NCI-H128 (cell line): Measurements from ENCODE around the gene BMPR1A.
"Not testable (repeated sequence)": the region's sequence is repeated elsewhere in the genome, so short reads cannot be mapped to it uniquely, and the experiment has no call there.

ENCODE experiments used
- DNase-seq: peaks from one replicate; lab custom pipeline; 2025; ENCODE audit not compliant: unreplicated experiment; lab: John Stamatoyannopoulos, UW

Gene BMPR1A

GRCh38 chr10:86936661-86937501 is 180.5 kb downstream of the BMPR1A start:
- DNase-seq, result no peak

GRCh38 chr10:86937502-86938154 is 181.2 kb downstream of the BMPR1A start:
- DNase-seq, result no peak

GRCh38 chr10:86938260-86938659 is 181.8 kb downstream of the BMPR1A start:
- no peak for DNase-seq

- not testable (repeated sequence) for DNase-seq
Measured at GRCh38 chr10:86940076-86940475, 183.7 kb downstream of the BMPR1A start.

GRCh38 chr10:86940677-86941076 is 184.3 kb downstream of the BMPR1A start:
- no peak for DNase-seq

GRCh38 chr10:86941426-86941825 is 185.0 kb downstream of the BMPR1A start:
- DNase-seq, result no peak

- no peak for DNase-seq
Measured at GRCh38 chr10:86941991-86942421, 185.6 kb downstream of the BMPR1A start.

- DNase-seq, result no peak
Measured at GRCh38 chr10:86942441-86943315, 186.3 kb downstream of the BMPR1A start.

GRCh38 chr10:86943316-86944030 is 187.1 kb downstream of the BMPR1A start:
- DNase-seq, result no peak

- no peak for DNase-seq
Measured at GRCh38 chr10:86944031-86944419, 187.6 kb downstream of the BMPR1A start.

GRCh38 chr10:86944471-86944870 is 188.1 kb downstream of the BMPR1A start:
- DNase-seq, result no peak

GRCh38 chr10:86944907-86945306 is 188.5 kb downstream of the BMPR1A start:
- no peak for DNase-seq

GRCh38 chr10:86945361-86946212 is 189.2 kb downstream of the BMPR1A start:
- DNase-seq, result no peak

GRCh38 chr10:86946213-86947155 is 190.1 kb downstream of the BMPR1A start:
- no peak for DNase-seq

GRCh38 chr10:86947806-86948205 is 191.4 kb downstream of the BMPR1A start:
- DNase-seq, result not testable (repeated sequence)

GRCh38 chr10:86950349-86950748 is 193.9 kb downstream of the BMPR1A start:
- DNase-seq, result no peak

- no peak for DNase-seq
Measured at GRCh38 chr10:86951184-86951761, 194.9 kb downstream of the BMPR1A start.

- DNase-seq, result no peak
Measured at GRCh38 chr10:86952106-86952505, 195.7 kb downstream of the BMPR1A start.
